Endodermal cell (in vitro differentiated cells): ENCODE results near the gene TIAM2. TPM values are rescaled to one million over a fixed set of nuclear protein-coding genes. Genes with fewer than 3 reads are reported as not detected.

Experiments
- DNase-seq: peaks from one replicate; pipeline ENCODE4 v3.0.0-alpha.2; 2017
- H3K27ac ChIP-seq: 2 replicates; pipeline ENCODE4 v1.5.1; 2013; ENCODE audit warnings: mild to moderate bottlenecking, low read depth, low read length, moderate library complexity
- H3K27me3 ChIP-seq: 2 replicates; pipeline ENCODE4 v1.6.1; 2013; ENCODE audit warnings: mild to moderate bottlenecking, low read length, moderate library complexity; ENCODE audit not compliant: insufficient read depth, control insufficient read depth, poor library complexity, severe bottlenecking
- H3K36me3 ChIP-seq: 2 replicates; pipeline ENCODE4 v1.7.0; 2013; ENCODE audit warnings: mild to moderate bottlenecking, low read length, moderate library complexity; ENCODE audit not compliant: control insufficient read depth, insufficient read depth
- H3K4me1 ChIP-seq: one replicate; pipeline ENCODE4 v1.7.0; 2013; ENCODE audit warnings: low read length; ENCODE audit not compliant: control insufficient read depth, insufficient read depth
- H3K4me3 ChIP-seq: 2 replicates; pipeline ENCODE4 v1.5.1; 2013; ENCODE audit warnings: mild to moderate bottlenecking, low read length, moderate library complexity
- H3K9ac ChIP-seq: 2 replicates; pipeline ENCODE4 v1.6.1; 2013; ENCODE audit warnings: mild to moderate bottlenecking, low read length, moderate library complexity; ENCODE audit not compliant: poor library complexity, severe bottlenecking; ENCODE audit errors: extremely low read depth
- H3K9me3 ChIP-seq: 2 replicates; pipeline ENCODE4 v1.6.1; 2013; ENCODE audit warnings: mild to moderate bottlenecking, low read length, moderate library complexity; ENCODE audit not compliant: control insufficient read depth
- H3K27ac Mint-ChIP-seq: 2 replicates; pipeline ENCODE4 v1.8.0; 2020; ENCODE audit warnings: mixed read lengths
- H3K27me3 Mint-ChIP-seq: 2 replicates; pipeline ENCODE4 v1.8.0; 2021; ENCODE audit warnings: mild to moderate bottlenecking, mixed read lengths; ENCODE audit not compliant: insufficient read depth
- H3K36me3 Mint-ChIP-seq: 2 replicates; pipeline ENCODE4 v1.8.0; 2020; ENCODE audit warnings: low read depth, mixed read lengths
- H3K4me1 Mint-ChIP-seq: 2 replicates; pipeline ENCODE4 v1.8.0; 2020; ENCODE audit warnings: mixed read lengths
- H3K4me3 Mint-ChIP-seq: 2 replicates; pipeline ENCODE4 v1.8.0; 2020; ENCODE audit warnings: mild to moderate bottlenecking, moderate library complexity, mixed read lengths
- H3K9me3 Mint-ChIP-seq: 2 replicates; pipeline ENCODE4 v1.8.0; 2020; ENCODE audit warnings: mild to moderate bottlenecking, mixed read lengths
- CTCF ChIP-seq: fragments of 200-600 bp; sonication (generic); conservative IDR thresholded peaks from 2 replicates; pipeline ENCODE4 v1.5.0; 2021; ENCODE audit warnings: antibody characterized with exemption, mild to moderate bottlenecking
- WGBS, 2 experiments: methylation state at CpG; one replicate each; pipeline versions ENCODE4 v1.1.5 to v1.1.7; 2013; ENCODE audit warnings: missing lambda C conversion rate in 2 of 2, mixed read lengths in 1 of 2; ENCODE audit not compliant: insufficient coverage in 1 of 2, insufficient read length in 1 of 2; 5-methylcytosine and 5-hydroxymethylcytosine counted together
- total RNA-seq, 2 donors: library from RNA; stranded (reverse); fragmentation: NEBNext Ultra II Directional in 1 of 2; extraction: Animal tissue kit (Norgen Biotek cat#: 25700) in 1 of 2; gene quantifications; 2 replicates in 1 of 2; 3 replicates in 1 of 2; pipeline ENCODE4 v1.2.1, GENCODE V29; 2021

Gene TIAM2
- total RNA-seq, 2 donors from 2014 or later, result 15.7 to 17.5 TPM

- DNase-seq, result peak; percentile 45
- no peak overlapping the region for H3K27ac ChIP-seq
- H3K27me3 ChIP-seq, result no peaks in the 10 kb centered on the region
- Mint-ChIP-seq H3K36me3 (peaks cover 64% of the 10 kb centered on the region), H3K27ac (peak overlapping the region; percentile 87), H3K27me3 (no peaks in the 10 kb centered on the region), H3K4me3 (no peak overlapping the region), H3K9me3 (no peaks in the 10 kb centered on the region), H3K4me1 (peaks cover 7% of the 10 kb centered on the region)
- H3K36me3 ChIP-seq, result peaks cover 85% of the 10 kb centered on the region
- no peak overlapping the region for H3K4me3 ChIP-seq
- WGBS, 2 experiments, result 95 to 100% methylated on average over 5 to 8 of the region's 8 CpGs
- no peaks in the 10 kb centered on the region for H3K4me1 ChIP-seq
- H3K9me3 ChIP-seq, result no peaks in the 10 kb centered on the region
- H3K9ac ChIP-seq, result no peak overlapping the region
- TF ChIP-seq CTCF, result no peak
Measured at GRCh38 chr6:155252581-155252980, 257.5 kb downstream of the TIAM2 start.

- WGBS, 2 experiments, result 33% methylated on average over 1 of the region's 1 CpG; no CpG with 5 or more reads in 1 of the 2 experiments
- H3K27me3 Mint-ChIP-seq, result no peaks in the 10 kb centered on the region
- peak overlapping the region; percentile 35 for H3K27ac ChIP-seq
- no peaks in the 10 kb centered on the region for H3K27me3 ChIP-seq
- H3K4me1 Mint-ChIP-seq, result peaks cover 8% of the 10 kb centered on the region
- peak; percentile 74 for DNase-seq
- H3K27ac Mint-ChIP-seq, result peak overlapping the region; percentile 87
- H3K36me3 Mint-ChIP-seq, result peaks cover 69% of the 10 kb centered on the region
- H3K4me1 ChIP-seq, result no peaks in the 10 kb centered on the region
- H3K9ac ChIP-seq, result no peak overlapping the region
- H3K9me3 ChIP-seq, result no peaks in the 10 kb centered on the region
- H3K4me3 ChIP-seq, result no peak overlapping the region
- TF ChIP-seq CTCF, result no peak
- H3K36me3 ChIP-seq, result peaks cover 91% of the 10 kb centered on the region
- H3K4me3 Mint-ChIP-seq, result no peak overlapping the region
- no peaks in the 10 kb centered on the region for H3K9me3 Mint-ChIP-seq
Measured at GRCh38 chr6:155253337-155253736, 258.2 kb downstream of the TIAM2 start.

- no peaks in the 10 kb centered on the region for H3K4me1 ChIP-seq
- H3K36me3 ChIP-seq, result peaks cover 93% of the 10 kb centered on the region
- Mint-ChIP-seq H3K4me3 (no peak overlapping the region), H3K9me3 (no peaks in the 10 kb centered on the region), H3K4me1 (peaks cover 8% of the 10 kb centered on the region), H3K27ac (no peak overlapping the region), H3K27me3 (no peaks in the 10 kb centered on the region), H3K36me3 (peaks cover 67% of the 10 kb centered on the region)
- no peaks in the 10 kb centered on the region for H3K9me3 ChIP-seq
- H3K4me3 ChIP-seq, result no peak overlapping the region
- WGBS, 2 experiments, result 89 to 96% methylated on average over 5 to 9 of the region's 10 CpGs
- no peak overlapping the region for H3K27ac ChIP-seq
- TF ChIP-seq CTCF, result no peak
- H3K27me3 ChIP-seq, result no peaks in the 10 kb centered on the region
- H3K9ac ChIP-seq, result no peak overlapping the region
- DNase-seq, result peak; percentile 38
Measured at GRCh38 chr6:155254139-155254538, 259.0 kb downstream of the TIAM2 start.
